HCT116 (cell line): Measurements from ENCODE around the gene ESR2. TPM values are rescaled to one million over a fixed set of nuclear protein-coding genes. Genes with fewer than 3 reads are reported as not detected.

Experiments used
- ATAC-seq: fragments of 200-7000 bp; cut with Tn5 transposase; 2 replicates; pipeline ENCODE4 v1.9.1; 2020; ENCODE audit warnings: mild to moderate bottlenecking, moderate library complexity
- BruUV-seq: library from RNA; stranded (reverse); fragments of 400-500 nt; replicated peaks from 2 replicates; lab custom pipeline; 2021; lab: Mats Ljungman, UMichigan
- CTCF ChIA-PET: fragments of 300-600 bp; sonication (Branson Sonifier 250); formaldehyde crosslinking; loops from one replicate; lab custom pipeline; 2021; ENCODE audit warnings: antibody characterized with exemption; lab: Charles Lee
- POLR2A ChIA-PET: fragments of 300-600, 350-600 bp; sonication (Branson Sonifier 250); formaldehyde crosslinking; loops from one replicate; lab custom pipeline; 2021; ENCODE audit warnings: antibody characterized with exemption; lab: Charles Lee
- RAD21 ChIA-PET, 2 experiments: fragments of 300-600 bp; sonication (Branson Sonifier 250); formaldehyde crosslinking; loops; one replicate each; lab custom pipeline; 2023; ENCODE audit warnings: low total read pairs in 2 of 2; ENCODE audit not compliant: uncharacterized antibody in 2 of 2, unreplicated experiment in 2 of 2, low non-redundant PET in 1 of 2; lab: Charles Lee
- DNase-seq: peaks from one replicate; pipeline ENCODE4 v3.0.0-alpha.2; 2010; ENCODE audit warnings: low read depth, low spot score
- H2AFZ ChIP-seq: fragments of 200-600 bp; shearing (Covaris generic), sonication (generic); 2 replicates; pipeline ENCODE4 v1.6.1; 2017; ENCODE audit warnings: low read depth, mixed run types, mixed read lengths, antibody characterized with exemption, low read length; ENCODE audit not compliant: poor library complexity, severe bottlenecking
- H3K27ac ChIP-seq: 2 replicates; pipeline ENCODE4 v1.5.1; 2012; ENCODE audit warnings: low read depth, low read length
- H3K27me3 ChIP-seq: fragments of 200-600 bp; sonication (generic); 2 replicates; pipeline ENCODE4 v1.6.1; 2016; ENCODE audit warnings: mixed run types, low read length, mixed read lengths; ENCODE audit not compliant: insufficient read depth
- H3K36me3 ChIP-seq, 2 experiments: fragments of 200-500 bp in 1 of 2; fragments of 200-600 bp in 1 of 2; sonication (Bioruptor generic) in 1 of 2; sonication (generic) in 1 of 2; 2 replicates each; pipeline versions ENCODE4 v1.5.1 to v1.6.1; 2014 to 2016; ENCODE audit warnings: low read length in 2 of 2, inconsistent platforms in 1 of 2, mixed read lengths in 1 of 2, mixed run types in 1 of 2; ENCODE audit not compliant: insufficient read depth in 2 of 2, control insufficient read depth in 1 of 2
- H3K4me1 ChIP-seq, 2 experiments: fragments of 200-600 bp in 1 of 2; sonication (generic) in 1 of 2; 2 replicates each; pipeline versions ENCODE4 v1.5.1 to v1.6.1; 2012 to 2017; ENCODE audit warnings: low read length in 2 of 2, inconsistent platforms in 1 of 2, mild to moderate bottlenecking in 1 of 2, mixed read lengths in 1 of 2, mixed run types in 1 of 2, moderate library complexity in 1 of 2; ENCODE audit not compliant: insufficient read depth in 2 of 2, control insufficient read depth in 1 of 2
- H3K4me2 ChIP-seq: fragments of 200-600 bp; sonication (generic); 2 replicates; pipeline ENCODE4 v1.6.1; 2017; ENCODE audit warnings: mixed run types, low read length, mixed read lengths
- H3K4me3 ChIP-seq, 2 experiments: fragments of 200-600 bp in 1 of 2; sonication (generic) in 1 of 2; replicated peaks in 1 of 2; 2 replicates each; pipeline ENCODE4 v1.5.1; 2011 to 2016; ENCODE audit warnings: low read length in 2 of 2, control low read depth in 1 of 2, low read depth in 1 of 2, mild to moderate bottlenecking in 1 of 2, mixed read lengths in 1 of 2, mixed run types in 1 of 2
- H3K79me2 ChIP-seq: fragments of 200-600 bp; sonication (generic); 2 replicates; pipeline ENCODE4 v1.6.1; 2017; ENCODE audit warnings: mild to moderate bottlenecking, mixed run types, low read length, moderate library complexity, mixed read lengths; ENCODE audit not compliant: insufficient read depth
- H3K9ac ChIP-seq: fragments of 200-600 bp; sonication (generic); 2 replicates; pipeline ENCODE4 v1.6.1; 2016; ENCODE audit warnings: low read length, mixed read lengths
- H3K9me2 ChIP-seq: fragments of 200-600 bp; sonication (generic), shearing (Covaris generic); 2 replicates; pipeline ENCODE4 v1.6.1; 2017; ENCODE audit warnings: mixed run types, mild to moderate bottlenecking, moderate library complexity; ENCODE audit not compliant: insufficient read depth
- H3K9me3 ChIP-seq, 2 experiments: fragments of 200-500 bp in 1 of 2; fragments of 200-600 bp in 1 of 2; sonication (Bioruptor generic) in 1 of 2; sonication (generic) in 1 of 2; 2 replicates each; pipeline ENCODE4 v1.6.1; 2014 to 2017; ENCODE audit warnings: low read length in 2 of 2, mixed read lengths in 2 of 2, inconsistent platforms in 1 of 2, low read depth in 1 of 2, mild to moderate bottlenecking in 1 of 2, mixed run types in 1 of 2, moderate library complexity in 1 of 2; ENCODE audit not compliant: control insufficient read depth in 1 of 2, insufficient read depth in 1 of 2
- H4K20me1 ChIP-seq: fragments of 200-600 bp; sonication (generic), shearing (Covaris generic); 2 replicates; pipeline ENCODE4 v1.6.1; 2017; ENCODE audit warnings: mixed run types, mild to moderate bottlenecking, moderate library complexity; ENCODE audit not compliant: insufficient read depth
- ATF3 ChIP-seq: IDR thresholded peaks from 2 replicates; pipeline ENCODE4 v1.6.1; 2012
- CBX3 ChIP-seq: IDR thresholded peaks from 2 replicates; pipeline ENCODE4 v1.6.1; 2012; ENCODE audit warnings: low read depth
- CEBPB ChIP-seq: IDR thresholded peaks from 2 replicates; pipeline ENCODE4 v1.6.1; 2012; ENCODE audit warnings: low read depth
- CTCF ChIP-seq, 3 experiments: fragments of 200-600 bp in 1 of 3; sonication (generic) in 1 of 3; IDR thresholded peaks in 2 of 3; conservative IDR thresholded peaks in 1 of 3; 2 replicates each; pipeline ENCODE4 v1.5.1; 2012 to 2017; ENCODE audit warnings: low read depth in 2 of 3, low read length in 2 of 3, antibody characterized with exemption in 1 of 3, borderline replicate concordance in 1 of 3, control low read depth in 1 of 3, mild to moderate bottlenecking in 1 of 3, mixed read lengths in 1 of 3, mixed run types in 1 of 3, moderate library complexity in 1 of 3; ENCODE audit not compliant: insufficient read depth in 1 of 3
- ELF1 ChIP-seq: IDR thresholded peaks from 2 replicates; pipeline ENCODE4 v1.6.1; 2012; ENCODE audit warnings: low read depth, borderline replicate concordance
- EZH2 ChIP-seq: fragments of 200-600 bp; sonication (generic); IDR thresholded peaks from 2 replicates; pipeline ENCODE4 v1.6.1; 2017; ENCODE audit warnings: antibody characterized with exemption, mixed run types
- EZH2phosphoT487 ChIP-seq: fragments of 200-600 bp; IDR thresholded peaks from 2 replicates; pipeline ENCODE4 v1.6.1; 2018; ENCODE audit warnings: antibody characterized with exemption, borderline replicate concordance
- FOSL1 ChIP-seq: IDR thresholded peaks from 2 replicates; pipeline ENCODE4 v1.6.1; 2012; ENCODE audit warnings: low read depth
- POLR2A ChIP-seq: IDR thresholded peaks from 2 replicates; pipeline ENCODE4 v1.7.0; 2011; ENCODE audit warnings: borderline replicate concordance; ENCODE audit not compliant: insufficient read depth, insufficient read length; ENCODE audit errors: extremely low read depth
- POLR2AphosphoS5 ChIP-seq: IDR thresholded peaks from 2 replicates; pipeline ENCODE4 v1.6.1; 2011; ENCODE audit warnings: mild to moderate bottlenecking, low read depth, low read length, moderate library complexity
- RAD21 ChIP-seq: IDR thresholded peaks from 2 replicates; pipeline ENCODE4 v1.6.1; 2012; ENCODE audit warnings: low read depth, mild to moderate bottlenecking
- SIN3A ChIP-seq: IDR thresholded peaks from 2 replicates; pipeline ENCODE4 v1.6.1; 2012; ENCODE audit warnings: low read depth
- SP1 ChIP-seq: IDR thresholded peaks from 2 replicates; pipeline ENCODE4 v1.6.1; 2012; ENCODE audit warnings: low read depth
- SRF ChIP-seq: IDR thresholded peaks from 2 replicates; pipeline ENCODE4 v1.6.1; 2012; ENCODE audit warnings: low read depth
- TCF7L2 ChIP-seq: IDR thresholded peaks from 2 replicates; pipeline ENCODE4 v1.7.0; 2011; ENCODE audit warnings: borderline replicate concordance, inconsistent platforms; ENCODE audit not compliant: insufficient read depth, insufficient read length; ENCODE audit errors: extremely low read depth
- YY1 ChIP-seq: IDR thresholded peaks from 2 replicates; pipeline ENCODE4 v1.6.1; 2011; ENCODE audit warnings: low read length, low read depth, moderate library complexity, mild to moderate bottlenecking; ENCODE audit not compliant: insufficient replicate concordance; ENCODE audit errors: extremely low read depth
- ZBTB33 ChIP-seq: IDR thresholded peaks from 2 replicates; pipeline ENCODE4 v1.6.1; 2011; ENCODE audit warnings: mild to moderate bottlenecking, low read length, moderate library complexity; ENCODE audit not compliant: insufficient replicate concordance; ENCODE audit errors: extremely low read depth
- intact Hi-C: fragments of 100-400 bp; cut with micrococcal nuclease; formaldehyde crosslinking; loops from 2 replicates; pipeline ENCODE4 v1.10.0; 2022
- total RNA-seq: library from RNA; stranded (reverse); gene quantifications from one replicate; pipeline ENCODE4 v1.2.1, GENCODE V29; 2021; ENCODE audit not compliant: unreplicated experiment

The ESR2 gene
- total RNA-seq, 1 experiment from 2014 or later = 0.32 TPM

- POLR2A ChIA-PET = no interaction called here
- no TSS peak for BruUV-seq
Observed at GRCh38 chr14:64123241-64123822, 170.8 kb downstream of the ESR2 start.

More at GRCh38 chr14:64123241-64123822, 170.8 kb downstream of the ESR2 start:
- no peak overlapping the region for H3K4me3 ChIP-seq
- intact Hi-C loops = no loop called here
- ATAC-seq (no peak), DNase-seq (no peak)
- peaks cover 0 to 9% of the 10 kb centered on the region in 2 experiments; a peak in 2 of 4 replicates for H3K36me3 ChIP-seq
- no peaks in the 10 kb centered on the region for H3K4me1 ChIP-seq
- no peaks in the 10 kb centered on the region for H3K9me3 ChIP-seq
- H3K9me2 ChIP-seq = no peaks in the 10 kb centered on the region
- RAD21 ChIA-PET = no interaction called here
- no peaks in the 10 kb centered on the region for H3K79me2 ChIP-seq
- CTCF ChIA-PET = no interaction called here
- no peaks in the 10 kb centered on the region for H3K27me3 ChIP-seq
- no peak overlapping the region for H2AFZ ChIP-seq
- H3K27ac ChIP-seq = no peak overlapping the region
- no peak overlapping the region for H3K9ac ChIP-seq
- H3K4me2 ChIP-seq = no peak overlapping the region
- TF ChIP-seq CEBPB (no peak), POLR2A (no peak), SRF (no peak), FOSL1 (no peak), ZBTB33 (no peak), YY1 (no peak), CBX3 (no peak), ATF3 (no peak), CTCF (IDR thresholded peaks at IDR 0.05 in 2 of 3, conservative IDR thresholded peaks at IDR 0.05 in 1 of 3; ENCODE audit: borderline replicate concordance in 1 of 3, insufficient read depth in 1 of 3, low read depth in 2 of 3, low read length in 2 of 3) (no peak), RAD21 (no peak), ELF1 (no peak), SP1 (no peak), EZH2phosphoT487 (no peak), TCF7L2 (no peak), SIN3A (no peak), EZH2 (no peak), POLR2AphosphoS5 (no peak)
- H4K20me1 ChIP-seq = no peaks in the 10 kb centered on the region
